ENCODE measurements around the gene OTOG.

DNA sequence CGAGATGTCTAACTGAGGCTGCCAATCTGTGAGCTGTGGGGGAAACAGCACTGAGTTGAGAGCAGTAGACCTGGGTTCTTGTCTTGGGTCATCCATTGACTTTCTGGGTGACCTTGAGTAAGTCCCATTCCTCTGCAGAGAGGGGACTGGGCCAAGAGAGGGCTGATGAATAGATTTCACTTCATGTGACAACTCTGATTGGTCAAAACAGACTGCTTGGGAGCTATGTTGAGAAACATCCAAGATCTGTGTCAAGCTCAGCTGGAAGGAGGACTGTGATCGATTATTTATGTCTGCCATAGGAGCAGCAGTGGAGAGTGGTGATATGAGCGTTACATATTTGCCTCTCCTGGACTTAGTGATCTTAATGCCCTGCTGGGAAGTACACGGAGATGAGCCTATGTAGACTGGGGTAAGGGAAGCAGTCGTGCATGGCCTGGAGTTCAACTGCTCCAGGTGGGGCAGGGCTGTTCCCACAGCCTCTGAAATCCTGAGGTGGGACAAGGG lies 47.7 kb downstream of the OTOG start:
- TF ChIP-seq CTCF (IDR thresholded peaks at IDR 0.05) (no peak), POLR2A (IDR thresholded peaks at IDR 0.05) (no peak)
